Forelimb muscle (tissue), 1 donor: ENCODE results near the gene ICA1. TPM values are rescaled to one million over a fixed set of nuclear protein-coding genes. Genes with fewer than 3 reads are reported as not detected.

Experiments
- DNase-seq: peaks from one replicate; pipeline ENCODE4 v3.0.0-alpha.2; 2013; ENCODE audit warnings: low read depth
- polyA plus RNA-seq: library from polyadenylated mRNA; unstranded; fragments of 120-200 nt; gene quantifications from one replicate; pipeline ENCODE4 v1.2.1, GENCODE V29; 2013; ENCODE audit not compliant: insufficient read length

ICA1 gene
- polyA plus RNA-seq, 1 donor, result 4.6 TPM

DNA sequence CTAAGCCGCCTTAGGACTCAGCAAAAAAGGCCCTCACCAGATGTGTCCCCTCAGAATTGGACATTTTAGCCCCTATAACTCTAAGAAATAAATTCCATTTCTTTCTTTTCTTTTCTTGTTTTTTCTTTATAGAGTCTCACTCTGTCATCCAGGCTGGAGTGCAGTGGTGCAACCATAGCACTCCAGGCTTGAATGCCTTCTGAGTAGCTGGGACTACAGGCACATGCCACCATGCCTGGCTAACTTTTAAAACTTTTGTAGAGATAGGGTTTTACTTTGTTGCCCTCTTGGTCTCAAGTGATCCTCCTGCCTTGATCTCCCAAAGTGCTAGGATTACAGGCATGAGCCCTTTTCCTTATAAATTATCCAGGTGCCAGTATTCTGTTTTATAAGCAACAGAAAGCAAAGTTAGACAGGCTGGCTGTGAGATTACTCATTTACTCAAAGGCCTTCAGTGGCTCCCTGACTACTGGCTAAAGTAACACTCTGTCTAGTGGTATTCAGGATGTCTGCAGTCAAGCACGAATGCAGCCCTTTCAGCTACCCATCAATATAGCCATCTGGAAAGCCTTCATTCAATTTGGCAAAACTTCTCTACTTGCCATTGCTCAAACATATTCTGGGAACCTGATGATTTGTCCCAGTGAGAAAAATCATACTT, 128.6 kb downstream of the ICA1 start:
- no peak for DNase-seq

DNA sequence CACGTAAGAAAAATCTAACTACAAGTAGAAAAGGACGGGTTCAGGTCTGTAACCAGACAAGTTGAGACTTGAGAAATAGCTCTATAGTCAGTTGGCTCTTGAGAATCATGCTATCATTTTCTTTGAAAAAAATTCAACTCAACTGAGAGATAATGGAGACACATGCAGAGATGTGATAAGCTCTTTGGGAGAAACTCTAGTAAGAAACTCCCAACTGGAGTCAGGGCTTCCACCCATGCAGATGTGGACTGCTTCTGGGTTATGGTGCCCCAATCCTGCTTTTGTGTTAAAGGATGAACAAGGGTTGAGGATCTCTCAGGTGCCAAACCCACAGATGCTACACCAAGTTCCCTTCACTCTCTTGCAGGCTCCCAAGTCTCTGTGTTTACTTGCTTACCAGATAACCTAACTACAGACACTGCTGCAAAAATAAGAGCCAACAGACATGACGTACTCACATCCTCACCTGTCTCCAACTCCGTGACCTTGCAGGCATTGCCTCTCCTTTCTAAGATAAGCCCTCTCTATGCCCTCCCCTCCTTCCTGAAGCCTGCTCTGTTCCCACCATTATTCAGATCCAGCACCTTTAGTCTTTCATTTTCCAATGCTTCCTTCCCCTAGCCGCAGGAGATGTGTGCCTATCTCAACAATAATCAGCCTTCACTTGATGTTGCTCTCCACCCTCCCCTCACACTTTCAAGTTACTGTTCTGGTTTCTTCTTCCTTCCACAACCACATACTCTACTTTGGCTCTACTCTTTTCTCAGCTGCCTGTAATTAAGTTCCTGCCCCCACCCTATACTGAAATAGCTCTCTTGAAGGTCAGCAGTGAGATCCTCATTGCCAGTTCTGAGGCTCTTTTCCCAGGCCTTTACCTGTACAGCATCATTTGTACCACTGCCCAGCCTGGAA, 130.0 kb downstream of the ICA1 start:
- no peak for DNase-seq

DNA sequence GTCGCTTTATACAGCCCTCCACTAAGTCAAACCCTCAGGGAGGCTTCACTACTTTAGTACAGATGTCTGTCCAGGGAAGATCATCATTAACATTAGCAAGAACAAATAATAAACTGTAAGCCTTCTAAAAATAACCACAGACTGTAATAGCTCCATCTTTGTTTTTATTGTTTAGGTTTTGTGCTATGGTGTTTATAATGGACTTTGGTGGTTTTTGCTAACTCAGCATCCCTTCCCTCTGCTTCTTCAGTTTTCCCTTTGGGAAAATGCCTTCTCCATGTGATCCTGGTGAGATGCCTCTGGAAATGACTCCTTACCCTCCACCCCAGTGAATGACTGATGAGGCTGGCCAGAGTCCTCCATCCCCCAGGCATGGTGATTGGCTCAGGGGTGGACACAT, 131.3 kb downstream of the ICA1 start:
- DNase-seq, result no peak

DNA sequence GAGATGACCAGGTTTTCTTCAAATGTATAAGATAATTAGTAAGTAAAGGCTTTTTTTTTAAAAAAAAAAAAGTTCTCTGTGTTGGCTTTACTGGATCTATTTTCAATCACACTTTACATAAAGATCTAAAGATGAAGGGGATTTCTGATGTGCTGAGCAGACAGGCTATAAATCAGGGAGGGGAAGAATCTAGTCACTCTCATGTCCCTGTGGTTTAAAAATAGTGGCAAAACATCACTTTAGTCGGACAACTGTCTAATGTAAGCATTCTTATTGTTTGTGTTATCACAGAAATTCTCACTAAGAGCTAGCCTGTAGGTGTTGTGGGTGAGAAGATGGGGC, 132.7 kb downstream of the ICA1 start:
- no peak for DNase-seq

DNA sequence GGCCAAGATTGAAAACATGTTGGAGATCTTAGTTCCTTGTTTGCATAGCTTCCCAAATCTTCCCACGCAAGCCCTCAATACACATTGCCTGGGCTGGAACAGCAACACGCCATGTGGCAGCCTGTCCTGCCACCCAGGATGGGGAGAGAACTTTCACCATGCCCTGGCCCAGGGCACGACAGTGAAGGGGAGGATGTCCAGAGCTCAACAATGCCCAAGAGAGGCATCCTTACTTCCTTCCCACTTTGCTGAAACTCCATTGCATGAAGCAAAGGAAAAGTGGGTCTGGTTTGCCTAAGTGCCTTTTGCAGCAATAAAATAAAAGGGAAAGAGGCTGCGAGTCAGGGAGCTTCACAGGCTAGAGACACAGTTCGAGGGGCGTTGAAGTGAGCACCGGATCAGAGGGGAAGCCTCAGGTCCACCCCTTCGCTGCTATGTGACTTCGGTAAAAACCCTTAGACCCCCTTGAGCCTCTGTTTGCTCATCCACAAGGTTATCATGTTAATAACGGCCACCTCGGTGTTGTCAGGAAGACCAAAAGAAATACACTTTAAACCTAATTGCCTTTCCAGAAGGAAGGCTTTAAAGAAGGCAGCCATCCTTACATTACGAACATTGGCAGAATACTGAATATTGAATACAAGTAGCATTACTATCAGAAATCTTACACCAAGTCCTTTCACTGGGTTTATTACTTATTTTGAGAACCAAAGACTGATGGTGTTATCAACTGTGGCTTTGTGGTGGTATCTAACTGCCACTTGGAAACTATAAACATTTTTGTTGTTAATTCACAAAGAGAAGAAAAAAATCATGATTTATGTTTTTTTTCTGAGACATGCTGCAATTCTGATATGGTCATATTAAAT, 133.3 kb downstream of the ICA1 start:
- DNase-seq, result no peak

DNA sequence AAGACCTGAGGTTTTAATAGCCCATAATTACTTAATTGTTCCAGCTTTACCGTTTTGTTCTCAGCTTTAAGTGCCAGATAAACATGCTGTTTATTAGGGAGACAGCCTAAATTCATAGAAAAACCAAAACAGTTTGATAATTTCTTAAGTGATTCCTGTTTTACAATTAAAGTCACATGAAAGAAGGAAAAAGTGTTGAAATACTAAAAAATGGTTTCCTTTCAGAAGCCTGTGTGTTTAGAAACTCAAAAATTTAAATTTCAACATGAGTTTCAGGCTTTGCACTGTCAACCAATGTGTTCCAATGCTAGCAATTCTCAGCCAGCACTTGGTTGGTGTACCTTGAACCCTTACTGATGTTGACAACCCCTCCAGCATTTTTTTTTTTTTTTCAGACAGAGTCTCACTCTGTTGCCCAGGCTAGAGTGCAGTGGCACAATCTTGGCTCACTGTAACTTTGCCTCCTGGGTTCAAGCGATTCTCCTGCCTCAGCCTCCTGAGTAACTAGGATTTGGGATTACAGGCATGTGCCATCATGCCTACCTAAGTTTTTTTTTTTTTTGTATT, 135.3 kb downstream of the ICA1 start:
- no peak for DNase-seq

DNA sequence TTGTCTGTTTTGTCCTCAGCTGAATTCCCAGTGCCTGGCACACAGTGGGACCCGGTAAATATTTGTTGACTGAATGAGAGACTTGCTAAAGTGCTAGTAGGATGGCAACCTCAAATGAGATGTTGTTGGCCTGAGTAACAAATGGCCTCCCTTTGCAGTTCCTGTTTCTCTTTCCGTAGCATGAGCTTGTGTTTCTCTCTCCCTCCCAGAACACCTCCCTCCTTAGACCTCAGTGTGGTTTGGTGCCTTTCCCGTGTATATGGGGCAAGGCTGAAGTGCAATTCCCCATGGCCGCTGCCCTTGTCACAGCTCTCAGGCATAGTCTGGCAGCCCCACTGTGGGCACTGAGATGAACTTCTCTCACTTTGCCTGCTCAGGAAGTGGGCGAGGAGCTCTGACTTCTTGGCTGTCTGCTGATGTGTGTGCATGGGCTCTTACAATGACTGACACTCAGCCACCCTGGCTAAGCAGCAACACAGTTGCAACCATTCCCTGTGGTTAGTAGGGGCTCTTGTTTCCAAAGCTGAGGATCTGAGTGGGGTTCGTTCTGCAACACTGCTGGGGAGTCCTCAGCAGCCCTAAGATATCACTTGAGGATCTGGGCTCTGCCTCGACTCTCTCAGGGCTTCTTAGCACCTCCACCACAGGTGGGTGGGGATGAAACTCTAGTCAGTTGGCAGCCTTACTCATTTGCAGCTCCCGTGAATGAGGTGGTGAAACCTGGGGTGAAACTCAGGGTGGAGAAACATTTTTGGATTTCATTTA, 136.1 kb downstream of the ICA1 start:
- DNase-seq, result no peak

DNA sequence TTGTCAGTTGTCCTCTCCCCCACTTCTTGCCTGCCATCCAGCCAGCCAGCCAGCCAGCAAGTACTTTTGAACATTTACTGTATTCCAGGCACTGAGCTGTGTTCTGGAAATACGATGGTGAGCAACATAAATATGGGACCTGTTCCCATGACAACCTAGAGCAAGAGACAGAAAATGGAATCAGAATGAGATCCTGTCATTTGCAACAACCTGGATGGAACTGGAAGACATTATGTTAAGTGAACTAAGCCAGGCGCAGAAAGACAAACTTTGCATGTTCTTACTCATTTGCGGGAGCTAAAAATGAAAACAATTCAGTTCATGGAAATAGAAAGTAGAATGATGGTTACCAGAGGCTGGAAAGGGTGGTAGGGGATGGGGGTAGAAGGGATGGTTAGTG, 140.7 kb downstream of the ICA1 start:
- DNase-seq, result no peak

DNA sequence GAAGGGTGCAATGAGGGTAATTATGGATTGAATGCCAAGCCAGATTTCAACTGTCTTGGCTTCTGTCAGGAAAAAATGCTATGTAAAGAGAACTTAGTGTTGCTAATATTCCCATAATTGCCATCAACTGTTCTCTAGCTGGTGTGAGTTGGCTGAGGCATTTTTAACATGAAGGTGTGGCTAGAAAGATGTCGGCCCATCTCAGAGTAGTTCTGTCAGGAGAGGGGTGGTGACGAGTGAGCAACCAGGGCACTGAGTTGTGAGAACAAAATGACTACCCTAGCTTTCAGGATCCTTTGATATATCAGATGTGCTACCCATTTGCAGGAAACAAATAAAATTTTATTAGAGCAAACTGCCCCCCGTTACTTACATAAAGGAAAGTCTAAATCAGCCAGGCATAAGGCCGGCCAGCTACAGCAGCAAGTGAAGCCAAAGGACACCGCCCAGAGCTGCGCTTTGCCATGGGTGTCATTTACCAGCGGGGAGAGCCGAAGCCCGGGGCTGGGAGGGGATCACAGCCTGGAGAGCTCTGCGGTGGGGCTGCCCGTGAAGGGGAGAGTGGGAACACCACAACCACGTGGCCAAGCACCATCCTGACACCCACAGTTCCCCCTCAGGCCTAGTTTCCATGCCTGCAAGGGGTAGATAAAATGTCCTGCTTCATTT, 141.4 kb downstream of the ICA1 start:
- no peak for DNase-seq

DNA sequence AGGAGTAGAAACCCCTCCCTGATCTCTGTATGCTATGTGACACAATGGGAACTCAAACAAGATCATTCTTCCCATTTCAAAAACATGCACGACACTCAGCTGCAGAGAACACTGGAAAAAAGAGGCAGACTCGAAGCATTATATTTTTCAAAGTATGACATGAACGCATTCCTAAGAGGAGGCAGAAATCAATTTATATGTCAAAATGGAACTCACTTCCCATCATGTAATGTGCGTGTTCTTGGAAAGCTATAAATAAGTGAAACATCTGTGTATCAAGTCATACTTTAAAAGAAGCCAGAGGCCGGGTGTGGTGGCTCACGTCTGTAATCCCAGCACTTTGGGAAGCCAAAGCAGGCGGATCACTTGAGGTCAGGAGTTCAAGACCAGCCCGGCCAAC, 142.7 kb downstream of the ICA1 start:
- DNase-seq, result peak; percentile 32

DNA sequence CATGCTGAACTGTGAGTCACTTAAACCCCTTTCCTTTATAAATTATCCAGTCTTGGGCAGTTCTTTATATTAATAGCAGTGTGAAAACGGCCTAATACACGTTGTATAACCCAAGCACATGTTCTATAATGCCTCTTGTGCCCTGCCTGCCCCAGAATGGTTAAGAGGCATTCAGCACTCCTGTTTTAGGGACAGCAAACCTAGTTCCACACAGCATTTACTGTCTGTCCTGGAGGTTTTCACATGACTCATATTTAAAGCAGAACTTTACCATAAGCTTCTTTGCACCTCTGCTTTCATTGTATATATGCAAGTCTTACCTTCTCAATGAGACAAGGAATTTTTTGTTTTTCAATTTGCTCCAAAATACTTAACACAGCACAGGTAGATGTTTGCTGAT, 144.8 kb downstream of the ICA1 start:
- no peak for DNase-seq

DNA sequence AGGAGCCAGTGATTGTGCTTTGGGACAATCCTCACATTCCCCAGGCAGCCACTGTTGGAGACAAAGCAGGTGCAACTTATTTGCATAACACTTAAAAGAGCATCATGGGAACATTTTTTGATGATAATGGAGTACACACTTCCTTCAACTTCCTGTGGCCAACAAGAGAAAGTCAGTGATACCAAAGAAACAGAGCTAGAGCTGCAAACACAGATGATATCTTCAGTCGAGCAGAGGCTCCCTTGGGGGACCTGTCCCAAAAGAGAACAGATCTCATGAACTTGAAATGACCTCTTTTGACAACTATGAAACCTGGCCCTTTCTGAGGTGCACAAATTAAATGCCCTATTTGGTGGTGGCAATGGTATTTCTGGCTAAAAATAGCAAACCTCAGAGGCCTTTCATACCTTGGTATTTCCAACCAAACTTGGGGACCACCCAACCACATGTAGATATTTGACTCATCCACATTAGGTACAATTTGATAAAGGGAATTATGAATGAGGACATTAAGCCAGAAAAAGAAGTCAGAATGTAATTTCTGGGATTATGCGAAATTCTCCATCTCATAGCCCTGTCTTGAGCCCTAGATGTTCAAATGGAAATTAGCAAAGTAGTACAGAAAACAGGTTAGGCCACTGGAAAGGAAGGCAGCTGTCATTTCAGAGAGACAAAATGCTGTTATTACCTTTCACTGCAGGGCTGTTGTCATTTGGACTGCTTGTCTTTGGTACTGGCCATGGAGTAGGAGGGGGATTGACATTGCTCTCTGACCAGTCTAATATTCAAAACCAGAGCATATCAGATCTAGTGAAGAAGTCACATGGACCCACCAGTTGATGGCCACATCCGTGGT, 146.2 kb downstream of the ICA1 start:
- DNase-seq, result no peak

DNA sequence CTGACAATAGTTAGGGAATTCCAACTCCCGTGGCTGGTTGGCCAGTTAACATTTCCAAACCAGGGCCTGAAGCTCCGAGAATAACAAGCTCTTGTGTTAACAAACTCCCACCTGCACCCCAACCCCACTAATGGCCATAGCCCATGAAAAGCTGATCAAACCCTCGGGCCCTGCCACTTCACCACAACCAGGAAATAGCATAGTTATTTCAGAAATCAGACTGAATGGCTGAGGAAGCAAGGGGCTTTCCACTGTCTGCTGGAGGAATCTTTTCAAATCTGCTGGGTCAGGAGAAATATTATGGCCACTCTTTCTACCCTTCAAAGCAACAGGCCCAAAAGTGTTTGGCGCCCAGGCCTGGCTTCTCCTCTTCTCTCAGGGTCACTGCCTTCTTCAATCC, 147.8 kb downstream of the ICA1 start:
- DNase-seq, result no peak

DNA sequence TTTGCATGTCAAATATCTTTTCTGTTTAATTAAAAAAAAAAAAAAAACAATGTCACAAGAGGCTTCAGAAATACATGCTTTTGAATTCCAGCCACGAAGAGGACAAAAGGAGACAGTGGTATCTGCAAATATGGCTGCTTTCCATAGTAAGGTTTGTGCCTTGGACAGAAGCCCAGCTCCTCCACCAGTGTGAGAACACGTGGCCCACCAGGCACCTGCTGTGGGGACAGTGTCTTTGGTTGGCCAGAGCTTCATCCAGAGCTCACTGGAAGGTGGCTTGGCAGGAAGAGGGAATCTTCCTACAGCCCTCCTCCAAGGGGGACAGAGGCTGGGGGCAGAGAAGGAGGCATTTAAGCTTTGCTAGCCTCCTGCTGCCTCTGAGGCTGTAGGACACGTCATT, 148.8 kb downstream of the ICA1 start:
- no peak for DNase-seq

DNA sequence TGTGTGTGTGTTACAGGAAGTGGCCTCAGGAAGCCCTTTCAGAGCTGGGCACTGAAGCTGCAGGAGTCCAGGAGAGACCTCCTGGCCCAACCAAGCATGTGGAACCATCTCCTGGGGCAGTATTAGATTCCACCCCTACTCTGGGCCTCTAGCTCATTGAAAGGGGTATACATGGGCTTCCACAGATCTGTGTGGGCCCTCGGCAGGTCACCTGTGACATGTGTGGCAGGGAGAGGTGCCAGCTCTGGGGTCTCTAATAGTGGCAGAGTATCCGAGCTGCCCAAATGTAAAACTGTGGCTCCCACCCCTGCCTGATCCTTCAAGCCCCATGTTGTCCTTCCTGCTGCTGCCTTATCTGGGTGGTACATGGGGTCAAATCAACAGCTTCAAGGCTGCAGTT, 149.3 kb downstream of the ICA1 start:
- DNase-seq, result no peak

DNA sequence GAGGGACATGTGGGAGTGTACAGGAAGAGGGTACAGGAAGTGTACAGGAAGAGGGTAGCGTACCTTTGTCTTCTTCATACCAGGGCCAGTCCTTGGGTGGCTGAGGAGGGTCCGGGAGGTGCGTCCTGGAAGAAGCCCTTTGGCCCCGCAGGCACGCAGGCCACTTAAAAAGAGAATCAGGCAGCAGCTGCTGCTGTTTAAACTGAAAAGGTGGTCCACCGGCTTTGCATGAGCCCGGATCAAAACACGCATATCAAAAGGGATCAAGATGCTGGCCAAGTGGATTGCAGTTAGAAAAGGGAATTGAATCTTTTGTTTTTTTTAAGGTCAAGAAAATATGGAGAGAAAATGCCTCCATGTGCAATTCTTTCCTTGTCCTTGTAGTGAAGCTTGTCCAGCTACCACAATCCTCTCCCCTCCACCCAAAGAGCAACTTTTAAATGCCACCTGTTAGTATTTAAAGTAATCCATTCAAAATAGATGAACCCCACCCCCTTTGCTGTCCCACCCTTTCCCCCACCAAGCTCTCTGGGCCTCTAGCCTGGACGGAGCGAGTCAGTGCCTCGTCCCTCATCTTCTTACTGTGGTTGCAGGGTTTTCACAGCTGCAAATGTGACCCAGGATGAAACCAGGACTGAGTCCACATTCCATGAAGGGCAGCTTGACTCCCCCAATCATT, 150.5 kb downstream of the ICA1 start:
- no peak for DNase-seq

DNA sequence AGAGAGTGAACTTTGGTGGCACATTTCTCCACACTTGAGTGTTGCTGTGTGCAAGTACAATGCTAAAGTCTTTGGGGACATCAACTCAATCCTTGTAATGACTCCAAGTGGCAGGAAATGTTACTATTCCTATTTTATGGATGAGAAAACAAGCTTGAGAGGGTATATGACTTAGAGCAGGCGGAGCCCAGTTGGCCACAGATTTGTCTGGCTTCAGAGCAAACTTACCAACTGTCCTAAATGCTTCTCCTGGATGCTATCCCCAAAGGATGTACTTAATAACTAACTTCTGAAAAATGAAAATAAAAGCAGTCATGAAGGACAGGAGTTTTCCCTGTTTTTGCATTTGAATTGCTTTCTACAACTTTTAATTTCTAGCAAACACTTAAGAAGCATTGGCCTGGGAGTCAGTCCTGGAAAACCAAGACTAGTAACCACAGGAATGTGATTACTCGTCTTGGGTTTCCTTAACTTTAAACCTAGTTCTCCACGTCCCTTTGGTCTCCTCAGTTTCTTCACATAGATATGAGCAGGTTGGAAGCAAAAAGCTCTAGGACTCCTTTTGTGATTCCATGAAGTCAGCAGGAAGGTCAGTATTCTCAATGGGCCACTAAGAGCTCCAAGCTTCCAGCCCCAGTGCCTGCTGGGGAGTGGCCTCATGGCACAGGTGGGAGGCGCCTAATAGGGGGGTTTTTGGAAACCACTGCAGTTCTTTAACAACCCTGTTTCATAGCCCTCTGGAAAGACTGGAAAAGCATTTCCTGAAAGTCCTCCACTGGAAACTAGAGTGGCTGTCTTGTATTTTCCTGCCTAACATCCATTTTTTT, 152.6 kb downstream of the ICA1 start:
- no peak for DNase-seq

DNA sequence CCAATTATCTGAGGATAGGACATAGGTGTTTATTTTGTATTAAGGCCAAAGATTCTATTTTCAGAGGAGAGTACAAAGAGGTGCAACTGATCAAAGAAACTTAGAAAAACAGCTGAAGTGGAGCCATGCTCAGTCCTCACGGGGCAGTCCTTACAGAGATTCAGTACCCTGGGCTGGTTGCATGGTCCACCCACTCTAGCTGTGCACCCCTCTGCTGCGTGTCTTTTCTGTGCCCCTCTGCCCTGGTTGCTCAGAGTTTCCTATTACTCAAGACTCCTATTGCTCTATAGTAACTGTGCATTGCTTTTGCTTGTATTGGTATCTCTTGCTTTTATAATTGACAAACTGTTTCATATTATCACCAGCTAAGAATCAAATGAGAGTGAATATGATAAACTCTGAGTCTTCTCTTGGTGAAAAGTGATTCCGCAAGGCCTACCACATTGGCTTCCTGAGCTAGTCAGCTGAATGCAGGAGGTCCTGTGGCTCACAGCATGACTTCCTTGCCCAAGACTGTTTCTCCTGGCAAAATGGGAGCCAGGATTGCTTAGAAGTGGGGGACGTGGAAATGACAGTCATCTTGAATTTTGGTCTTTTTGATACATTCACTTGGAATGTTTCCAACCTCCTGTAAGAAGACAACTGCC, 156.4 kb downstream of the ICA1 start:
- no peak for DNase-seq
